HTR-8/SVneo (cell line): ENCODE data around the gene TACC2.
A peak's percentile ranks its signal among the peaks of the same experiment; 100 is the strongest.

Source experiments
- DNase-seq: peaks from one replicate; pipeline ENCODE4 v3.0.0; 2011; ENCODE audit warnings: low spot score, mixed read lengths; ENCODE audit not compliant: insufficient read length
- FAIRE-seq: peaks from 2 replicates; lab custom pipeline; 2011; peaks lifted over from hg19 to GRCh38; lab: Jason Lieb, UNC

The TACC2 gene

GRCh38 chr10:122113945-122114747 lies 125.2 kb downstream of the TACC2 start:
- FAIRE-seq: no peak
- no peak for DNase-seq

GRCh38 chr10:122115874-122116273 lies 126.9 kb downstream of the TACC2 start:
- DNase-seq: no peak
- no peak for FAIRE-seq

DNA sequence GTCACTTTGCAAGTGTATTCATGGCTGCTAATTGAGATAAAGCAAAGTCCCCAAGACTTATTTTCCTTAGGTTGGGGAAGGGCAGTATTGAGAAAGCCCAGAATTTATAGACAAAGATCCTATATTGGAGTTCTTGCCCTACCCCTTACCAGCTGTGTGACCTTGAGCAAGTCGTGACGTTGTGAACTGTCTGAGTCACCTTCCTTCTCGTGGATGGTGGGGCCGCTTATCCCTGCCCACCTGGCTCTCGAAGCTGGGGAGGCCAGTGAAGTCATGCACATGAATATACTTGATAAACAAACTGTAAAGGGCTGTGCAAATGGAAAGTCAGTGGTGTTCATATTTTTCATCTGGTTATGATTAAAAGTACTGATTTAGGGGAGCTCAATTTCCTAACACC lies 127.4 kb downstream of the TACC2 start:
- FAIRE-seq: no peak

DNA sequence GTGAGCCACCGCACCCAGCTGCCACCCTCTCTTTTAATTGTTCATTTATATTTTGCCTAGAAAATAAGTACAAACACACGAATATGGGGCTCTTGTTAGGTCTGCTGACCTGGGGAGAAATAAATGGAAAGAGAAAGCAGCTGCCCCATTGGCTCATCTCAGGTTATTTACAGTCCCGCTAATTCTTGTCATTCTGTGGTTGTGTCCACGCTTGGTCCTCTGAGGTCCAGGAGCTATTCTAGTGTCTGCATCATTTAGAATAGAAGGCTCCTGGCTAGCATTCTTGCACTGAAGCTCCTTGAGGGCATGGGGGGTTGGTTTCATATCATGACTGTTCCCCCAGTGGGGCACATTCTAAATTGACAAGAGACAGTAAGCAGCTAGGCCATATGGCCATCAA lies 128.5 kb downstream of the TACC2 start:
- FAIRE-seq (no peak), DNase-seq (no peak)

More for the DNA sequence above, 127.4 kb downstream of the TACC2 start:
- DNase-seq: no peak

- FAIRE-seq (no peak), DNase-seq (no peak)
Observed at GRCh38 chr10:122120008-122120744, 131.2 kb downstream of the TACC2 start.

GRCh38 chr10:122121059-122121458 lies 132.1 kb downstream of the TACC2 start:
- FAIRE-seq (no peak), DNase-seq (no peak)

DNA sequence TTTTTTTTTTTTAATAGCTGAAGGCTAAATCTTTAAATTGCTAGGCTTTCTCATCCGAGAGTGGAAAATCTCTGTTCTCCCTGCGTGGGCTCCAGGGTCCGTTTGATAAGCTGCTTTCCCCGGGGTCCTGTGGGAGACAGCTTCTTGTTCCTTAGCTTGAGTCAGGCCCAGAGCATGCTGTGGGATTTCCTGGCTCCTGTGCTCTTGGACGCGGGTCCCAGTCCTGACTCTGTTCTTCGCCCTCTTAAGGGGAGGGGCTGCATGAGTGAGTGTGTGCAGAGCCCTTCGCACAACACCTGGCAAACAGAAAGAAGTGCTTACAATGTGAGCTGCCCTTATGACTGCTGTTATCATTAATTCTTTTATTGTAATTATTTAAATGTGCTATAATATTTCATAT lies 133.5 kb downstream of the TACC2 start:
- no peak for DNase-seq
- FAIRE-seq: no peak

DNA sequence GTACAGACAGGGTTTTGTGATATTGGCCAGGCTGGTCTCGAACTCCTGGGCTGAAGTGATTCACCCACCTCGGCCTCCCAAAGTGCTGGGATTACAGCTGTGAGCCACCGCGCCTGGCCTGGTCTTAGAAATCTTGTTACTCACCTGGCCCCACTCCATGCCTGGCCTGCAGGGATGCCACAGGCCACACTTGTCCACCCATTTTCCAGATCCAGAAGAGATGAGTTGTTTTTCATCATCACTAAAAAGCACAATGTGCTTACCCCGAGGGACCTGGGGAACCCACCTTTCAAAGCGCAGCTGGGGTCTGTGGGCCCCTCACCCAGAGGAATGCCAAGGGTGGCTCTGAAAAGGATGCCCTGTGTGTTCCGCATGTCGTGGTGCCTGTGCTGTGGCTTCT lies 134.2 kb downstream of the TACC2 start:
- FAIRE-seq (no peak), DNase-seq (no peak)

DNA sequence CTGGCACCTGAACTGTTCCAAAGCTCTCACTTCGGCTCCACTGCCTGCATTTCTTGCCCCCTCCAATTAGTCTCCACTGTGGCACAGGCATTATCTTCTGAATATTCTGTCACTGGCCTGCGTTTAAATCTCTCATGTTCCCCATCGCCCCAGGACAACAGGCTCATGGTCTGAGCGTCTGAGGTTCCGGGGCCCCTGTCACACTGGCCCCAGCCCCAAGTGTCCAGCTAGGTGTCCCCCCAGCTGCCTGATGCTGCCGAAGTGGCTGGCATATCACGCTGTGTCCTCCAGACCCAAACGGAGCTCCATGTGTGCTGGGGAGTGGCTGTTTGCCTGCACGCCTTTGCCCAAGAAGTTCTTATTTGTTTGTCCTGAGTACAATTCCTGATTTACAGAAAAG lies 135.4 kb downstream of the TACC2 start:
- FAIRE-seq: no peak
- no peak for DNase-seq

DNA sequence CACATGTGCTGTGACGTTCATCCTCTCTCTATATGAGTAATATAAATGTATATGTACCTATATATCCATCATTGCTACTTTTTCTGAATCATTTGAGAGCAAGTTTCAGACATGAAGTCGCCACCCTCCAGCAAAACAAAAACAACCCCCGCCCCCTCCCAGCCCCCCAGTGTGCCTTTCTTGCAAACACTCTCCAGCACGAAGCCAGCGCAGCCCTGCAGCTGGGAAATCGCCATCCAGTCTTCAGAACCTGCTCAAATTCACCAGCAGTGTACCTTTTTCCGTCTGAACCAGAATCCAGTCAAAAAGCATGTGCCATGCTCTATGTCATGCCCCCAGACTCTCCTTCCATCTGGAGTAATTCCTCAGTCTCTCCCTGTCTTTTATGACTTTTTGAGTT lies 135.8 kb downstream of the TACC2 start:
- no peak for FAIRE-seq
- DNase-seq: no peak

DNA sequence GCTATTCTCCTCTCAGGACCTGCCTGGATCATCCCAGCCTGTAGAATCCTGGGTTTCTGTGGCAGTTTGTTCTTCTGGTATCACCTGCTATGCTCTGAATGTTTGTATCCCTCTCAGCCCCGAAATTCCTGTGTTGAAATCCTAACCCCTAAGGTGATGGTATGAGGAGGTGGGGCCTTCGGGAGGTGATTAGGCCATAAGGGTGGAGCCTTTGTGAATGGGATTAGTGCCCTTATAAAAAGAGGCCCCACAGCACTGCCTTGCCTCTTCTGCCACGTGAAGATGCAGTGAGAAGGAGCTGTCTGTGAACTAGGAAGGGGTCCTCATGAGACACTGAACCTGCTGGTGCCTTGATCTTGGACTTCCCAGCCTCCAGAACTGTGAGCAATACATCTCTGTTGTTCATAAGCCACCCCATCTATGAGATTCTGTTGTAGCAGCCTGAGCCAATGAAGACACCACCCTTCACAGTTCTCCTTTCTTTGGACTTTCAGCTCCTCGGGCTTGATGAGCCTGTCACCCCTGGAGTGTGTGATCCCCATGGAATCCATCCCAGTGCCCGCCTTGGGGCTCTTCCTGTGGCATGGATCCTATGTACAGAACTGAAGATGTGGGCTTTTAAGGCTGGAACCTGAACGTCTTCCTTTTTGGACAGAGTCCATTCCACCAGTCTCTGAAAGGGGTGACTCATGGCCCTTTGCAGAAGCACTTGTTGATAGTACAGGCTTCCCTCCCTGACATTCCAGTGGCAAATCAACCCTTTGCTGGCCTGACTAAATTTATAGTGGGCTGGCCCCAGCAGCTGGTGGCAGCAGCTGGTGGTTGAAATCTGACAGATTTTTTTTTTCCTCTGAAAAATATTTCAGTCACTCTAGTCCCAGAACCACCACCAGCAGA lies 138.0 kb downstream of the TACC2 start:
- peak; percentile 79 for DNase-seq
- no peak for FAIRE-seq

DNA sequence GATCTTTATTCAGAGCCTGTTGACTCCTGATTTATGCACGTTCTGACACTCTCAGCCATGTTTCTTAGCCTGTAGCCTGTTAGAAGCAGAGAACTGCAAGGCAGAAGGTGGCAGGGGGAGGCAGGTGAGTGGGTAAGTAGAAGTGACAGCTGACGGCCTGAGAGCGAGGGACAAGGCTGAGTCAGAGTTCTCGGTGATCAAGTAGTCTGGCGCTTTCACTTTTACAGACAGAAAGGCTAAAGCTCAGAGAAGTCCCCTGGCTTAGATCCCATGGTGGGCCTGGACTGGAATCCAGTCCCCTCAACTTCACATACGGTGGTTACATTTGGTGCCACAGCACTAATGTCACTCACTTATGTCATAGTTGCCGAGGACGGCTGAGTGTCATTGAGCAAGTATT lies 139.0 kb downstream of the TACC2 start:
- DNase-seq (no peak), FAIRE-seq (no peak)

GRCh38 chr10:122128357-122128756 lies 139.4 kb downstream of the TACC2 start:
- FAIRE-seq: no peak

DNA sequence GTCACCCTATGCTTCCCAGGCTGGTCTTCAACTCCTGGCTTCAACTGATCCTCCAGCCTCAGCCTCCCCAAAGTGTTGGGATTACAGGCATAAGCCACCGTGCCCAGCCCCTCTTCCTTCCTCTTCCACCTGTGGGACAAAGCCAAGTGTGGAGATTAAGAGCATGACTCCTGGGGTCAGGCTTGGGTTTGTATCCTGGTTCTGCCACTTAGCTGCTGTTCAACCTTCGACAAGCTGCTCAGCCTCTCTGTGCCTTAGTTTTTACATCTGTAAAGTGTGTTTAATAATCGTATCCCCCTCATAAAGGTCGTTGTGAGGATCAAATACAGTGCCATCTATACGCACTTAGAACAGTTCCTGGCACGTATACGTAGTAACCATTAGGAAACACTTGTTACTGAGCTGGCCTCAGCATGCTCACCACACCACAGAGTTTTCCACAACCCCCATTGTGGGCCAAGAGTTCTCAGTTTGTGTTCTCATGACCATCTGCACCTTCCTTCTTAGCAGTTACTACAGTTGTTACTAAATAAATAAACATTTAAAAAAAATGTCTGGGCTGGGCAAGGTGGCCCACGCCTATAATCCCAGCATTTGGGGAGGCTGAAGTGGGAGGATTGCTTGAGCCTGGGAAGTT lies 141.6 kb downstream of the TACC2 start:
- DNase-seq (no peak), FAIRE-seq (no peak)

More at GRCh38 chr10:122128357-122128756, 139.4 kb downstream of the TACC2 start:
- DNase-seq: no peak

DNA sequence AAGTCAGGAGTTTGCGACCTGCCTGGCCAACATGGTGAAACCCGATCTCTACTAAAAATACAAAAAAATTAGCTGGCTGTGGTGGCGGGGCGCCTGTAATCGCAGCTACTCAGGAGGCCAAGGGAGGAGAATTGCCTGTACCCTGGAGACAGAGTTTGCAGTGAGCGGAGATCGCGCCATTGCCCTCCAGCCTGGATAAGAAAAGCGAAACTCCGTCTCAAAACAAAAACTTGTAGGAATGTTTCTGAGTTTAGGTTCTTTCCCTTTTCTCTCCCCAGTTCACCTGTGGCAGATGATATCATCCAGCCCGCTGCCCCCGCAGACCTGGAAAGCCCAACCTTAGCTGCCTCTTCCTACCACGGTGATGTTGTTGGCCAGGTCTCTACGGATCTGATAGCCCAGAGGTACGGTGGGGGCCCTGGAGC lies 143.4 kb downstream of the TACC2 start:
- DNase-seq (no peak), FAIRE-seq (no peak)

DNA sequence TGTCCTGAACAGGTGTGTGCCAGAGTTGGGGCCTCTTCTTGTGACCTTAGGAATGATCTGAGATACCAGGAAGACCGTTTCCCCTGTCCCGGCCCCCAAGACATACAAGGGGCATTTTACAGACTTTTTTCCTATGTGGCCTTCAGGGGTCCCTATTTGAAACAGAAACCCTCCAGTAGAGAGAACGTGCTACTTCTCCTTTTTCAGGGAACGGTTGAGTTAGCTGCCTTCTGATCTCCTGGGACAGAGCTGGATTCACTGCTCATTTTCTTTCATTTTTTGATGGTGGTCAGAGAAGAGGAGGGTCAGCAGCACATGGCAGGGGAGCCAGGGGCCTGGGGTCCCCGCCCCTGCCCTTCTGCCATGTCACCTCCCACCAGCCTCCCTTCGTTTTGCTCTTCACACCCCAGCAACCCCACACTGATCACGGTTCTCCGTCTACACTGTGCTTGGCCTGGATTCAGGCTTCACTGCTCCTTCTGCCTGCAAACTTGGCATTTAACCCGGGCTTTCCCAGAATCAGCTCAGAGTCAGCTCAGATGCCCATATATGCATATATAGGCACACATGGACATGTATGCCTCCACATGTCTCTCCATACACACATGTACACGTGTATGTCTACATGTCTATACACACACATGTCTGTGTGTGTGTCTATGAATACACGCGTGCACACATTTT lies 144.1 kb downstream of the TACC2 start:
- no peak for DNase-seq
- no peak for FAIRE-seq

DNA sequence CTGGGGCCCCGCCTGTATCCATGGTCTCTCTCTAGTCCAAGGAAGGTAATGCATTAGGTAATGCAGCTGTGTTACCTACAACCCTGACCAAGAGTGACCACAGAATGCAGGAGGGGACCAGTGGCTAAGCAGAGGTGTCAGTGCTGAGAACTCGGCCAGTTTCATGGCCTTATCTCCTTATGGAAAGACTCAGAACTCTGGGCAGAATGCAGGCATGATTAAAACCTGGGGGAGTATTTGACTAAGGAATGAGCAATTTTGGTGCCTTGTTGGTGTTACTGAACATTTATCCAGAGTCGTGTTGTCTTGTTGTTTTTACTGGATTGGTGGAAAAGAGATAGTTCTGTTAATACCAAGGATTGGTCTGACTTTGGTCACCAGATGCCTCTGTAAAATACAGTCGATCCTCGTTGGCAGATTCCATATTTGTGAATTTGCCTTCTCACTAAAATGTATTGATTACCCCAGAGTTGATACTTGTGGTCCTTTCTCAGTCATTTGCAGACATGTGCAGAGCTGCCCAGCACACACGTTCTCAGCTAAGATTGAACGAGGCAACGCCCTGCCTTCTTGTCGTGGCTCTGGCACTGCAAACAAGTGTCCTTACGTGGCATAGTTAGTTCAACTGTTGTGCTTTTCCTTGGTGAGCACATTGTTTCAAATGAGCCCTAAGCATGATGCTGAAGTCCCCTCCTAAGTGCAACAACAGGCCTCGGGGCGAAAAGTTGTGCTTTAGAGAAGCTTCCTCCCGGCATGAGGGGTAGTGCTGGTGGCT lies 146.5 kb downstream of the TACC2 start:
- DNase-seq (no peak), FAIRE-seq (no peak)

GRCh38 chr10:122138831-122139625 lies 150.1 kb downstream of the TACC2 start:
- FAIRE-seq (no peak), DNase-seq (no peak)
